Hematopoietic multipotent progenitor cell treated with erythropoietin and hydrocortisone succinate and interleukin-3 and kit ligand, for 4 days (in vitro differentiated cells): ENCODE results near the gene KCP.

Experiments
- DNase-seq: peaks from one replicate; pipeline ENCODE4 v3.0.0-alpha.2; 2015

The KCP gene

GRCh38 chr7:128852537-128853254 lies 57.8 kb downstream of the KCP start:
- DNase-seq: no peak

DNA sequence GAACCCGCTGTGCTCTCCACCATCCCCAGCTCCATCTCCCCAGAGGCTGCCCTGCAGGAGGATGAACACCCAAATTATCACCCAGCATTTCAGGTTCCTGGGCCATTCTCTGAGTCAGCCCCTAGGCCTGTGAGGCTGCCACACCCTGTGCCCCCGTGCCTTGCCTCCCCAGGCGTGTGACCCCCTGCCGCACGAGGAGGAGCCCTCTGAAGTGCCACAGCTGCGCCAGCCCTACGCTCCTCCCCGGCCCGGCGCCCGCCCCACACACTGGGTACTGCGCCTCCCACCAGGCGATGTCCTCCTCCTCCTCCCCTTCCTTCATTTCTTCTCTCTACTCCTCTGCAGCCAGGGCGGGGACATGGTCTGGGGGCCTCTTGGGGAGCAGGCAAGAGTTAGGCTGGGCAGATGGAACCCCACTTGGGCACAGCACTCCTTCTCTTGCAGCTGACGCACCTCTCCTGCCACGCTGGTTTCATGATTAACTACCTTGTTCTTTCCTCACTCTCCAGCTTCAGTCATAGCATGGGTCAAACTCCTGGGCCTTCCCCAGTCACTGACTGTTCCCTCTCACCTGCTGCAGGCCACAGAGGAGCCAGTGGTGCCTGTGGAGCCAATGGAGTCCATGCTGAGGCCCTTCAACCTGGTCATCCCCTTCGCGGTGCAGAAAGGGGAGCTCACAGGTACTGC lies 60.6 kb downstream of the KCP start:
- DNase-seq: no peak

DNA sequence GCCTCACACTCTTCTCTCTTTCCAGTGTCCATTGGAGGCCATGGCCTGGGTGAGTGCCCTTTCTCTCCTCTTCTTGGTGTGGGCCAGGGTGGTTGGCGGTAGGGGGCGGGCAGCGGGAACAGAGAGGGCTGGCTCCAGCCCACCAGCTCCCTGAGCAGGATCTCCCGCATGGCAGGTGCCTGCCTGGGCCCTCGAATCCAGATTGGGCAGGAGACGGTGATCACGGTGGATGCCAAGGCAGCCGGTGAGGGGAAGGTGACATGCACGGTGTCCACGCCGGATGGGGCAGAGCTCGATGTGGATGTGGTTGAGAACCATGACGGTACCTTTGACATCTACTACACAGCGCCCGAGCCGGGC lies 61.4 kb downstream of the KCP start:
- DNase-seq: no peak

- no peak for DNase-seq
Measured at GRCh38 chr7:128848289-128849155, 62.0 kb downstream of the KCP start.

- DNase-seq: no peak
Measured at GRCh38 chr7:128847721-128848211, 62.7 kb downstream of the KCP start.

DNA sequence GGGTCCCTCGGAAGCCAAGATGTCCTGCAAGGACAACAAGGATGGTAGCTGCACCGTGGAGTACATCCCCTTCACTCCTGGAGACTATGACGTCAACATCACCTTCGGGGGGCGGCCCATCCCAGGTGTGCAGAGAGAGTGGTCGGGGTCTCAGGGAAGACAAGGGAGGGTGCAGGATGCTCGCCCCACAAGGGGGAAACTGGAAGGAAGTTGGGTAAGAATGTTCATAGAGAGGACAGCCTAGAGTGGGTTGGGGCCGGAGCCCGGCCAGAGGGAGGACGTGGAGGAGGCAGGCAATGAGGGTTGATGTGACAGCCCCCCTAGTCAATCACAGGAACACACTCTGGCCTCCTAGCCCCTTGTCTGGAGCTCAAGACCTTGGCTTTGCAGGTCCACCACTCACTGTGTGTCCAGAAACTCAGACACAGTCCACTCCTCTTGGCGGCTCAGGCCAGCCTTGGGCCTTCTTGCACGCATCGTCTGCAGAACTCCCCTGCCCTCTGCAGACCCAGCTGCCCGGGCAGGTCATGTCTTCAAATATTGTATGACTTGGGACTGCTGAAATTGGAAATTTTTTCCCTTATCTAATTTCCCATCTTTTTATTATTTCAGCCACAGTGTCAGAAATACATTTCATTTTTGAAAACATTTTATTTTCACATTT lies 63.6 kb downstream of the KCP start:
- DNase-seq: no peak

GRCh38 chr7:128845987-128846386 lies 64.5 kb downstream of the KCP start:
- DNase-seq: no peak

GRCh38 chr7:128845475-128845874 lies 65.0 kb downstream of the KCP start:
- no peak for DNase-seq

GRCh38 chr7:128844777-128845311 lies 65.7 kb downstream of the KCP start:
- DNase-seq: no peak

DNA sequence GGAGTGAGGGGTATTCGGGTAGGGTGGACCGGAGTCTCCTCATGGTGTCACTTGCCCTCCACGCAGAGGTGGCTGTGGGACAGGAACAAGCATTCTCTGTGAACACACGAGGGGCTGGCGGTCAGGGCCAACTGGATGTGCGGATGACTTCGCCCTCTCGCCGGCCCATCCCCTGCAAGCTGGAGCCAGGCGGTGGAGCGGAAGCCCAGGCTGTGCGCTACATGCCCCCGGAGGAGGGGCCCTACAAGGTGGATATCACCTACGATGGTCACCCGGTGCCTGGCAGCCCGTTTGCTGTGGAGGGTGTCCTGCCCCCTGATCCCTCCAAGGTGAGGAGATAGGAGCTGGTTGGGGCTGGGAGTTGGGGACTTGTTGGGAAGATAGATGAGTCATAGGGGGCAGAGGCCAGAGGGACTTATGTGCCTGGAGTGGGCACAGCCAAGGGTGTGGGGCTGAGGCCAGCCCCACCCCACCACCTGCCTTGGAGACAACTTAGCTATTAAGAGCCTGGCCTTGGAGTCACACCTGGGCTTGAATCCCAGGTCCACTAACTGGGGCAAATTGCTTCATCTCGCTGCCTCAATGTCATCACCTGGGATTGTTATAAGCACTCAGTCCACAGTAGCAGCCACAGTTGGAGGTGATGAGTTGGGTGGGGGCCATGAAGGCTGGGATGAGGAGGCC lies 66.4 kb downstream of the KCP start:
- no peak for DNase-seq

DNA sequence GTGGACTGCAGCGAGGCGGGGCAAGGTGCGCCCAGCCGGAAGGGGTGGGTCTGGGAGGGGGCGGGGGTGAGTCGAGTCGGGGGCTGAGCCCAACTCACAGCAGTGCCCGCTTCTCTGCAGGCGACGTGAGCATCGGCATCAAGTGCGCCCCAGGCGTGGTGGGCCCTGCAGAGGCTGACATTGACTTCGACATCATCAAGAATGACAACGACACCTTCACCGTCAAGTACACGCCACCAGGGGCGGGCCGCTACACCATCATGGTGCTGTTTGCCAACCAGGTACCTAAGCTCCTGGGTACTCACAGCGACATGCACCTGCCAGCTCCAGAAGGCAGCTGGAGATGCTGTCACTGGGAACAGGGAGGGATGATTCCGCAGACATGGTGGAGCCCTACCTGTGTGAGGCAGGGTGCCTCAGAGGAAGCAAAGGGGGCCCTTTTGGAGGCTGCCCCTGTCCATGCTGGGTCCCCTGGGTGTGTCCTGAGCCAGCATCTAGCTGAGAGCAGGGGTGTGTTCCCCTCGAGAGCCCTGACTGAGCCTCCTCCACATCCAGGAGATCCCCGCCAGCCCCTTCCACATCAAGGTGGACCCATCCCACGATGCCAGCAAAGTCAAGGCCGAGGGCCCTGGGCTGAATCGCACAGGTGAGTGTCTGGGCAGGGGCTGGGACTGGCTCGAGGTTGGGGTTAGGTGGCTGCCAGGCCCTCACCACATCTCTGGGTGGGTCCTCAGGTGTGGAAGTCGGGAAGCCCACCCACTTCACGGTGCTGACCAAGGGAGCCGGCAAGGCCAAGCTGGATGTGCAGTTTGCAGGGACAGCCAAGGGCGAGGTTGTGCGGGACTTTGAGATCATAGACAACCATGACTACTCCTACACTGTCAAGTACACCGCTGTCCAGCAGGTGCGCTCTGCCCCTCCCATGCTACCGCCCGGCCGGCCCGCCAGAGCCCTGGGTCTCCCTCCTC lies 67.6 kb downstream of the KCP start:
- no peak for DNase-seq

GRCh38 chr7:128841921-128842673 lies 68.4 kb downstream of the KCP start:
- peak; percentile 74 for DNase-seq

GRCh38 chr7:128841171-128841690 lies 69.3 kb downstream of the KCP start:
- no peak for DNase-seq

- no peak for DNase-seq
Measured at GRCh38 chr7:128840326-128841170, 70.0 kb downstream of the KCP start.

GRCh38 chr7:128839751-128840177 lies 70.7 kb downstream of the KCP start:
- DNase-seq: no peak

GRCh38 chr7:128838981-128839731 lies 71.4 kb downstream of the KCP start:
- DNase-seq: no peak

GRCh38 chr7:128838109-128838779 lies 72.3 kb downstream of the KCP start:
- DNase-seq: no peak
